HG03066 (cell line): ENCODE results near the gene LDLRAP1.
"Not testable (repeated sequence)": the region's sequence is repeated elsewhere in the genome, so short reads cannot be mapped to it uniquely, and the experiment has no call there.

Experiments
- ATAC-seq: cut with Tn5 transposase; IDR thresholded peaks from one replicate; pipeline ENCODE4 v1.9.1; 2021; ENCODE audit warnings: low read depth; ENCODE audit not compliant: unreplicated experiment

The LDLRAP1 gene

GRCh38 chr1:25543425-25544242 lies at the start of gene LDLRAP1:
Gene LDLRAP1, plus strand, starts transcription at chr1:25543606. Its CDS starts 93 bp downstream, at chr1:25543699.
- ATAC-seq, result peak; percentile 79

- no peak for ATAC-seq
These were observed 48.5 kb upstream of the LDLRAP1 start for GRCh38 chr1:25494952-25495351.

GRCh38 chr1:25500694-25501093 lies 42.7 kb upstream of the LDLRAP1 start:
- ATAC-seq, result no peak

- ATAC-seq, result no peak
These were observed 42.0 kb upstream of the LDLRAP1 start for GRCh38 chr1:25501235-25502058.

- no peak for ATAC-seq
These were observed 40.4 kb upstream of the LDLRAP1 start for GRCh38 chr1:25502957-25503356.

- ATAC-seq, result no peak
These were observed 39.6 kb upstream of the LDLRAP1 start for GRCh38 chr1:25503551-25504426.

- no peak for ATAC-seq
These were observed 38.5 kb upstream of the LDLRAP1 start for GRCh38 chr1:25504706-25505595.

GRCh38 chr1:25505656-25506385 lies 37.6 kb upstream of the LDLRAP1 start:
- no peak for ATAC-seq

- ATAC-seq, result not testable (repeated sequence)
These were observed 36.6 kb upstream of the LDLRAP1 start for GRCh38 chr1:25506566-25507463.

- no peak for ATAC-seq
These were observed 29.7 kb upstream of the LDLRAP1 start for GRCh38 chr1:25513666-25514065.

GRCh38 chr1:25515033-25515432 lies 28.4 kb upstream of the LDLRAP1 start:
- ATAC-seq, result no peak

GRCh38 chr1:25516686-25517085 lies 26.7 kb upstream of the LDLRAP1 start:
- ATAC-seq, result no peak

- no peak for ATAC-seq
These were observed 25.7 kb upstream of the LDLRAP1 start for GRCh38 chr1:25517476-25518394.

- ATAC-seq, result no peak
These were observed 23.8 kb upstream of the LDLRAP1 start for GRCh38 chr1:25519624-25520023.

- no peak for ATAC-seq
These were observed 22.9 kb upstream of the LDLRAP1 start for GRCh38 chr1:25520446-25521061.

GRCh38 chr1:25522031-25522655 lies 21.3 kb upstream of the LDLRAP1 start:
- ATAC-seq, result no peak
